ENCODE measurements around the gene OSMR. TPM values are rescaled to one million over a fixed set of nuclear protein-coding genes. Genes with fewer than 3 reads are reported as not detected.

The OSMR gene
- total RNA-seq, 2 donors from 2014 or later: 79.2 to 190 TPM

DNA sequence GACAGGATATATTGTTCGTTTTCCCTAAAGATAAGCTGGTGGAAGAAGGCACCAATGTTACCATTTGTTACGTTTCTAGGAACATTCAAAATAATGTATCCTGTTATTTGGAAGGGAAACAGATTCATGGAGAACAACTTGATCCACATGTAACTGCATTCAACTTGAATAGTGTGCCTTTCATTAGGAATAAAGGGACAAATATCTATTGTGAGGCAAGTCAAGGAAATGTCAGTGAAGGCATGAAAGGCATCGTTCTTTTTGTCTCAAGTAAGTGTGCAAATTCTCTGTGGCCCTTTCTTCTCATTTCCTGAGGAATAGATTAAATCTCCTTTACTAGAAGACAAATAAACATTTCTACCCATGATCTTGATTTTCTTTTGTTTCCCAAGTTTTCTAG, 38.0 kb downstream of the OSMR start:
- peaks cover 57% of the 10 kb centered on the region for H3K36me3 ChIP-seq
- no peaks in the 10 kb centered on the region for H3K4me1 ChIP-seq (ENCODE audit: control insufficient read depth in 1 of 2, low read depth in 2 of 2)
- TF ChIP-seq, protein P1, sequence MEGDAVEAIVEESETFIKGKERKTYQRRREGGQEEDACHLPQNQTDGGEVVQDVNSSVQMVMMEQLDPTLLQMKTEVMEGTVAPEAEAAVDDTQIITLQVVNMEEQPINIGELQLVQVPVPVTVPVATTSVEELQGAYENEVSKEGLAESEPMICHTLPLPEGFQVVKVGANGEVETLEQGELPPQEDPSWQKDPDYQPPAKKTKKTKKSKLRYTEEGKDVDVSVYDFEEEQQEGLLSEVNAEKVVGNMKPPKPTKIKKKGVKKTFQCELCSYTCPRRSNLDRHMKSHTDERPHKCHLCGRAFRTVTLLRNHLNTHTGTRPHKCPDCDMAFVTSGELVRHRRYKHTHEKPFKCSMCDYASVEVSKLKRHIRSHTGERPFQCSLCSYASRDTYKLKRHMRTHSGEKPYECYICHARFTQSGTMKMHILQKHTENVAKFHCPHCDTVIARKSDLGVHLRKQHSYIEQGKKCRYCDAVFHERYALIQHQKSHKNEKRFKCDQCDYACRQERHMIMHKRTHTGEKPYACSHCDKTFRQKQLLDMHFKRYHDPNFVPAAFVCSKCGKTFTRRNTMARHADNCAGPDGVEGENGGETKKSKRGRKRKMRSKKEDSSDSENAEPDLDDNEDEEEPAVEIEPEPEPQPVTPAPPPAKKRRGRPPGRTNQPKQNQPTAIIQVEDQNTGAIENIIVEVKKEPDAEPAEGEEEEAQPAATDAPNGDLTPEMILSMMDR (IDR thresholded peaks at IDR 0.05): no peak
- no peaks in the 10 kb centered on the region for H3K9me3 ChIP-seq
- no peak overlapping the region for H3K27ac ChIP-seq
- DNase-seq (ENCODE audit: low spot score) (no peak), ATAC-seq (ENCODE audit: insufficient number of reproducible peaks, low FRiP score, low read depth) (no peak)
- no peak overlapping the region for H3K4me3 ChIP-seq
- no peaks in the 10 kb centered on the region for H3K27me3 ChIP-seq (replicated peaks; ENCODE audit: insufficient read depth)

DNA sequence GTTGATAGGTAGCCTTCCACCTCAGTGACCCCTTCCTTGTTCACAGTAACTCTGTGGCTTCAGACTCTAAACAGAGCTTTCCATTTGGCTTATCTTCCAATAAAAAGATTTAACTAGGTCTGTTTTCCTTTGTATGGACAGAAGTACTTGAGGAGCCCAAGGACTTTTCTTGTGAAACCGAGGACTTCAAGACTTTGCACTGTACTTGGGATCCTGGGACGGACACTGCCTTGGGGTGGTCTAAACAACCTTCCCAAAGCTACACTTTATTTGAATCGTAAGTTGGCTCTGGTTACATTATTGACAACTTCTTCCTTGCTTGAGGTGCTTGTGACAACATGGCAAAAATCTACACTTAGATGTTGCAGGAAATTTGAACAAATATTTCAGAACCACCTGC, 39.4 kb downstream of the OSMR start:
- ATAC-seq (ENCODE audit: insufficient number of reproducible peaks, low FRiP score, low read depth): no peak
- DNase-seq (ENCODE audit: low spot score): no peak
- no peaks in the 10 kb centered on the region for H3K9me3 ChIP-seq
- H3K4me1 ChIP-seq (ENCODE audit: control insufficient read depth in 1 of 2, low read depth in 2 of 2): no peaks in the 10 kb centered on the region
- no peak overlapping the region for H3K27ac ChIP-seq
- H3K4me3 ChIP-seq: no peak overlapping the region
- TF ChIP-seq, protein P1 (IDR thresholded peaks at IDR 0.05): no peak
- peaks cover 55% of the 10 kb centered on the region for H3K36me3 ChIP-seq
- no peaks in the 10 kb centered on the region for H3K27me3 ChIP-seq (replicated peaks; ENCODE audit: insufficient read depth)

DNA sequence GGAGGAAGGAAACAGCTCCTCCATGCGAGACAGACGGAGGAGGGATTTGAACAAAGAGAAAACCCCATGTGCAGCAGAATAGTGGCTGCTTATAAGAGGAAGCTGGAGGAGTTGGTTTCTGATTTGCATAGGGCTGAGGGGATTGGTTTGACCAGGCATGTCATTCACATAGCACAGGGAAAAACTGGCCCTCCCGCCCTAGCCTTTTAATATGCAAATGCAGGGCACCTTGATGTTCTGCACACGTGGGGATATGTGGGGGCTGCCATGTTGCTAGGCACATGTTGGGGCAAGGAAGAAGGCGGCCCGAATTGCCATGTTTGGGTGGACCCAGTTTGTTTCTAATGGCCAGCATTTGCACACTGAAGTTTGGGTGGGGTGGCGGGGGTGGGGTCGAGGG, 42.2 kb downstream of the OSMR start:
- Histone ChIP-seq H3K27me3 (replicated peaks; ENCODE audit: insufficient read depth) (no peaks in the 10 kb centered on the region), H3K9me3 (no peaks in the 10 kb centered on the region), H3K4me1 (ENCODE audit: control insufficient read depth in 1 of 2, low read depth in 2 of 2) (no peaks in the 10 kb centered on the region), H3K27ac (no peak overlapping the region), H3K36me3 (peaks cover 38% of the 10 kb centered on the region), H3K4me3 (no peak overlapping the region)
- DNase-seq (ENCODE audit: low spot score): no peak
- TF ChIP-seq, protein P1 (IDR thresholded peaks at IDR 0.05): no peak
- ATAC-seq (ENCODE audit: insufficient number of reproducible peaks, low FRiP score, low read depth): no peak

DNA sequence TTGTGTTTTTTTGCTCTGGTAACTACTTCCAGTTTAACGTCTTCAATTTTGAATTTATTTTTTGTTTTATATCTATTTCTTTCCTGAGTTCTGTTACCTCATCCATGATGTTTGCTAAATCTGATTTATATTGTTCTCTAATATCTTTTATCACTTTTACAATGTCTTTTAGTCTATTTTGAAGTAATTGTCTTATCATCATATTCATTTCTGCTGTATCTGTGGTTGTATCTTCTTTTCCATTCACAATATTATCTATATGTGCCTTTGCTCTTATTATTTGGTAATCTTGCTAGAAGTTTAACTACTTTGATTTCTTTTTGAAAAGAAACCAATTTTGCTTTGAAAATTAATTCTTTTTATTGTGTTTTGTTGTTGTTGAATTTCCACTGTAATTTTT, 43.6 kb downstream of the OSMR start:
- ATAC-seq (ENCODE audit: insufficient number of reproducible peaks, low FRiP score, low read depth): no peak
- peaks cover 30% of the 10 kb centered on the region for H3K36me3 ChIP-seq
- H3K27me3 ChIP-seq (replicated peaks; ENCODE audit: insufficient read depth): no peaks in the 10 kb centered on the region
- H3K9me3 ChIP-seq: no peaks in the 10 kb centered on the region
- DNase-seq (ENCODE audit: low spot score): no peak
- TF ChIP-seq, protein P1 (IDR thresholded peaks at IDR 0.05): no peak
- no peak overlapping the region for H3K4me3 ChIP-seq
- no peaks in the 10 kb centered on the region for H3K4me1 ChIP-seq (ENCODE audit: control insufficient read depth in 1 of 2, low read depth in 2 of 2)
- no peak overlapping the region for H3K27ac ChIP-seq

DNA sequence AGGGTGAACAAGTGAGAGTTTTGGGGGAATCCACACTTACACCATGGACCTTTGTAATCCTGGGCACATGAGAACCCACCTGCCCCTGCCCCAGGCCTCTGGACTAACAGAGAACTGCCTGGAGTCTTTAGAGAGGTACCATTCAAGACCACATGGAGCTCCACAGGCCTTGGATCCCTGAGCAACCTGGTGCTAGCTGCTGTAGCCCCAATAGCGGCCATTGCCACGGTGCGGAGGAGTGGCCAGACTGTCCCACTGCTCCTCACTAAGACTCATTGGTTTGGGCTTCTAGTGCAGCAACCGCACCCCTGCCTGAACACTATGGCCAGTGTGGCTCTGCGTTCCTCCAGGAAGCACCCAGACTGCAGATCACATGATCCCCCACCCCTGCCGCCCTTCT, 45.8 kb downstream of the OSMR start:
- Histone ChIP-seq H3K36me3 (peaks cover 12% of the 10 kb centered on the region), H3K4me1 (ENCODE audit: control insufficient read depth in 1 of 2, low read depth in 2 of 2) (no peaks in the 10 kb centered on the region), H3K4me3 (no peak overlapping the region), H3K9me3 (peaks cover 9% of the 10 kb centered on the region), H3K27me3 (replicated peaks; ENCODE audit: insufficient read depth) (no peaks in the 10 kb centered on the region), H3K27ac (no peak overlapping the region)
- TF ChIP-seq, protein P1 (IDR thresholded peaks at IDR 0.05): no peak
- ATAC-seq (ENCODE audit: insufficient number of reproducible peaks, low FRiP score, low read depth): no peak
- DNase-seq (ENCODE audit: low spot score): no peak
